Endothelial cell of umbilical vein (primary cell): Measurements from ENCODE around the gene USH2A. TPM values are rescaled to one million over a fixed set of nuclear protein-coding genes. Genes with fewer than 3 reads are reported as not detected.

Source experiments
- BruUV-seq: library from RNA; stranded (reverse); fragments of 400-500 nt; replicated peaks from 2 replicates; lab custom pipeline; 2021; lab: Mats Ljungman, UMichigan
- CTCF ChIA-PET: fragments of 300-600, 350-600 bp; sonication (Branson Sonifier 250); formaldehyde crosslinking; loops from one replicate; lab custom pipeline; 2021; ENCODE audit warnings: antibody characterized with exemption, inconsistent platforms; lab: Charles Lee
- POLR2A ChIA-PET: fragments of 300-600, 350-600 bp; sonication (Branson Sonifier 250); formaldehyde crosslinking; loops from one replicate; lab custom pipeline; 2021; ENCODE audit warnings: antibody characterized with exemption, inconsistent platforms; lab: Charles Lee
- DNase-seq: peaks from one replicate; pipeline ENCODE4 v3.0.0-alpha.2; 2011; ENCODE audit warnings: low read depth, low spot score
- FAIRE-seq: peaks from 2 replicates; lab custom pipeline; 2011; peaks lifted over from hg19 to GRCh38; lab: Jason Lieb, UNC
- H2AFZ ChIP-seq: 2 replicates; pipeline ENCODE4 v1.6.0; 2012; ENCODE audit warnings: low read depth, low read length, control low read depth, inconsistent platforms
- H3K27ac ChIP-seq: 2 replicates; pipeline ENCODE4 v1.5.1; 2011; ENCODE audit warnings: low read depth, mild to moderate bottlenecking, control low read depth, low read length, moderate library complexity; ENCODE audit not compliant: insufficient read depth
- H3K27me3 ChIP-seq, 2 experiments: 2 replicates each; pipeline versions ENCODE4 v1.6.0 to v1.6.1; 2011; ENCODE audit warnings: low read length in 2 of 2, mixed read lengths in 1 of 2; ENCODE audit not compliant: control insufficient read depth in 2 of 2, insufficient read depth in 2 of 2
- H3K36me3 ChIP-seq, 2 experiments: 2 replicates in 1 of 2; 3 replicates in 1 of 2; pipeline ENCODE4 v1.5.1; 2011; ENCODE audit warnings: low read length in 2 of 2, mild to moderate bottlenecking in 1 of 2, moderate library complexity in 1 of 2; ENCODE audit not compliant: control insufficient read depth in 2 of 2, insufficient read depth in 2 of 2; ENCODE audit errors: extremely low read depth in 1 of 2
- H3K4me1 ChIP-seq: 3 replicates; pipeline ENCODE4 v1.5.1; 2011; ENCODE audit warnings: mild to moderate bottlenecking, low read length; ENCODE audit not compliant: control insufficient read depth, insufficient read depth; ENCODE audit errors: extremely low read depth
- H3K4me2 ChIP-seq: 2 replicates; pipeline ENCODE4 v1.6.1; 2011; ENCODE audit warnings: low read length, control low read depth, mixed read lengths; ENCODE audit not compliant: insufficient read depth
- H3K4me3 ChIP-seq, 3 experiments: fragments of 200-600 bp in 1 of 3; sonication (generic), shearing (Covaris generic) in 1 of 3; replicated peaks in 1 of 3; 2 replicates each; pipeline ENCODE4 v1.5.1; 2011 to 2016; ENCODE audit warnings: control low read depth in 3 of 3, low read length in 3 of 3, mild to moderate bottlenecking in 2 of 3, inconsistent platforms in 1 of 3, low read depth in 1 of 3, moderate library complexity in 1 of 3; ENCODE audit not compliant: insufficient read depth in 1 of 3
- H3K79me2 ChIP-seq: 2 replicates; pipeline ENCODE4 v1.6.0; 2012; ENCODE audit warnings: low read length, inconsistent platforms; ENCODE audit not compliant: control insufficient read depth, insufficient read depth
- H3K9ac ChIP-seq: replicated peaks from 2 replicates; pipeline ENCODE3; 2011; ENCODE audit warnings: low read length, control low read depth; ENCODE audit not compliant: insufficient read depth; ENCODE audit errors: extremely low read depth
- H3K9me1 ChIP-seq: replicated peaks from 3 replicates; pipeline ENCODE4 v1.6.0; 2011; ENCODE audit warnings: mild to moderate bottlenecking, low read length; ENCODE audit not compliant: control insufficient read depth, insufficient read depth; ENCODE audit errors: extremely low read depth
- H3K9me3 ChIP-seq: replicated peaks from 2 replicates; pipeline ENCODE4 v1.5.1; 2012; ENCODE audit warnings: low read length, inconsistent platforms; ENCODE audit not compliant: control insufficient read depth, insufficient read depth
- H4K20me1 ChIP-seq: replicated peaks from 2 replicates; pipeline ENCODE3; 2011; ENCODE audit warnings: mild to moderate bottlenecking, low read length; ENCODE audit not compliant: control insufficient read depth, insufficient read depth; ENCODE audit errors: extremely low read depth
- EZH2 ChIP-seq: IDR thresholded peaks from 2 replicates; pipeline ENCODE4 v1.6.1; 2012; ENCODE audit warnings: borderline replicate concordance, low read depth, mild to moderate bottlenecking, moderate library complexity, low read length, inconsistent platforms; ENCODE audit not compliant: severe bottlenecking
- FOS ChIP-seq: IDR thresholded peaks from 2 replicates; pipeline ENCODE4 v1.6.1; 2011; ENCODE audit warnings: mild to moderate bottlenecking, low read length, moderate library complexity, borderline replicate concordance; ENCODE audit not compliant: insufficient read depth
- GATA2 ChIP-seq: IDR thresholded peaks from 2 replicates; pipeline ENCODE4 v1.7.0; 2011; ENCODE audit warnings: low read depth, mild to moderate bottlenecking, moderate library complexity, mixed read lengths, low read length; ENCODE audit not compliant: insufficient read length, insufficient read depth
- JUN ChIP-seq: IDR thresholded peaks from 2 replicates; pipeline ENCODE4 v1.6.1; 2011; ENCODE audit warnings: borderline replicate concordance, low read depth; ENCODE audit not compliant: insufficient read length, insufficient read depth
- MYC ChIP-seq: IDR thresholded peaks from one replicate; pipeline ENCODE4 v1.6.1; 2011; ENCODE audit warnings: mild to moderate bottlenecking, low read depth, low read length
- POLR2A ChIP-seq: IDR thresholded peaks from 2 replicates; pipeline ENCODE4 v1.6.1; 2012; ENCODE audit warnings: low read depth, mild to moderate bottlenecking, control low read depth, low read length
- POLR2AphosphoS5 ChIP-seq: IDR thresholded peaks from 2 replicates; pipeline ENCODE4 v1.6.1; 2012; ENCODE audit warnings: low read depth, mild to moderate bottlenecking, control low read depth, low read length, moderate library complexity; ENCODE audit not compliant: insufficient read depth
- dilution Hi-C: fragments of 300-500 bp; cut with MboI; formaldehyde crosslinking; loops from one replicate; pipeline ENCODE4 v1.15.0; 2019; ENCODE audit warnings: low sequenced_read_pairs; ENCODE audit not compliant: extremely low pct_ligation_motif_present
- intact Hi-C: fragments of 100-400 bp; cut with micrococcal nuclease; formaldehyde crosslinking; loops from one replicate; pipeline ENCODE4 v1.10.0; 2022
- polyA plus RNA-seq, 4 experiments: library from polyadenylated mRNA; depleted of rRNA in 3 of 4; stranded (reverse) in 3 of 4; unstranded in 1 of 4; fragments of >200 nt; gene quantifications; 2 replicates each; pipeline versions ENCODE4 v1.2.1 to v1.2.3, GENCODE V29; 2011 to 2012; ENCODE audit warnings: missing spikeins in 1 of 4
- total RNA-seq: library from RNA; stranded (reverse); gene quantifications from 2 replicates; pipeline ENCODE4 v1.2.3, GENCODE V29; 2021
- TF ChIP-seq, protein P1 (sequence below): IDR thresholded peaks from 2 replicates; pipeline ENCODE4 v1.6.1; 2011; ENCODE audit not compliant: insufficient read depth, insufficient read length
- TF ChIP-seq, protein P2 (sequence below), 2 donors: IDR thresholded peaks; 1 replicate in 1 of 2; 2 replicates in 1 of 2; pipeline ENCODE4 v1.5.1; 2011; ENCODE audit warnings: low read length in 2 of 2, mild to moderate bottlenecking in 2 of 2, moderate library complexity in 2 of 2, control low read depth in 1 of 2, inconsistent platforms in 1 of 2, low read depth in 1 of 2; ENCODE audit not compliant: insufficient read depth in 1 of 2; ENCODE audit errors: extremely low read depth in 1 of 2

The USH2A gene
- total and polyA plus RNA-seq, 2 donors (not counting 3 experiments of a cell fraction or from before 2014, with no cell fraction given) = not detected

DNA sequence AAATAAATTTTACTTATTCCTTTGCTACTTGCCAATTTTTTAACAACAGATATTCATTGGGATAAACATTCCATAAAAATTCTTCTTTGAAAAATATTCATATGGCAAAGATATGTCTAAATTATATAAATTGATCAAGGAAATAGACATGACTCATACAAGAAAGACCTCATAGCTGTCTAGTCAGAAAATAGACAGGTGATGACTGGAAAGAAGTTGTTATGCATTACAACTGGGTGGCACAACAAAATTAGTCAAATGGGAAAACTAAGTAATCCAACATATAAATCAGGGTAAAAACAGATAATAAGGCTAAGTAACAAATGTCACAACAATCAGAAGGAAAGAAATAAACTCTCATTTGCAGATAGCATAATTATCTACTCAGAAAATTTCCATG is 92.0 kb downstream of the USH2A start:
- no peaks in the 10 kb centered on the region for H3K27me3 ChIP-seq
- H3K9ac ChIP-seq = no peak overlapping the region
- H3K27ac ChIP-seq = no peak overlapping the region
- no peaks in the 10 kb centered on the region for H3K79me2 ChIP-seq
- dilution Hi-C loops (no loop called here), intact Hi-C loops (no loop called here)
- no peaks in the 10 kb centered on the region for H4K20me1 ChIP-seq
- no peak overlapping the region for H3K4me2 ChIP-seq
- no peak for DNase-seq
- peaks cover 5% of the 10 kb centered on the region for H3K9me3 ChIP-seq
- H3K9me1 ChIP-seq = no peaks in the 10 kb centered on the region
- H3K4me1 ChIP-seq = no peaks in the 10 kb centered on the region
- no peaks in the 10 kb centered on the region for H3K36me3 ChIP-seq
- no TSS peak for BruUV-seq
- H3K4me3 ChIP-seq = no peak overlapping the region
- ChIA-PET POLR2A (no interaction called here), CTCF (no interaction called here)
- no peak for FAIRE-seq
- TF ChIP-seq JUN (no peak), POLR2AphosphoS5 (no peak), EZH2 (no peak), GATA2 (no peak), MYC (no peak), POLR2A (no peak), FOS (no peak)
- TF ChIP-seq, protein P1, sequence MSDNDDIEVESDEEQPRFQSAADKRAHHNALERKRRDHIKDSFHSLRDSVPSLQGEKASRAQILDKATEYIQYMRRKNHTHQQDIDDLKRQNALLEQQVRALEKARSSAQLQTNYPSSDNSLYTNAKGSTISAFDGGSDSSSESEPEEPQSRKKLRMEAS = no peak
- TF ChIP-seq, protein P2, sequence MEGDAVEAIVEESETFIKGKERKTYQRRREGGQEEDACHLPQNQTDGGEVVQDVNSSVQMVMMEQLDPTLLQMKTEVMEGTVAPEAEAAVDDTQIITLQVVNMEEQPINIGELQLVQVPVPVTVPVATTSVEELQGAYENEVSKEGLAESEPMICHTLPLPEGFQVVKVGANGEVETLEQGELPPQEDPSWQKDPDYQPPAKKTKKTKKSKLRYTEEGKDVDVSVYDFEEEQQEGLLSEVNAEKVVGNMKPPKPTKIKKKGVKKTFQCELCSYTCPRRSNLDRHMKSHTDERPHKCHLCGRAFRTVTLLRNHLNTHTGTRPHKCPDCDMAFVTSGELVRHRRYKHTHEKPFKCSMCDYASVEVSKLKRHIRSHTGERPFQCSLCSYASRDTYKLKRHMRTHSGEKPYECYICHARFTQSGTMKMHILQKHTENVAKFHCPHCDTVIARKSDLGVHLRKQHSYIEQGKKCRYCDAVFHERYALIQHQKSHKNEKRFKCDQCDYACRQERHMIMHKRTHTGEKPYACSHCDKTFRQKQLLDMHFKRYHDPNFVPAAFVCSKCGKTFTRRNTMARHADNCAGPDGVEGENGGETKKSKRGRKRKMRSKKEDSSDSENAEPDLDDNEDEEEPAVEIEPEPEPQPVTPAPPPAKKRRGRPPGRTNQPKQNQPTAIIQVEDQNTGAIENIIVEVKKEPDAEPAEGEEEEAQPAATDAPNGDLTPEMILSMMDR (IDR thresholded peaks at IDR 0.05; ENCODE audit: extremely low read depth in 1 of 2, insufficient read depth in 1 of 2, low read depth in 1 of 2, low read length in 2 of 2) = no peak
- no peak overlapping the region for H2AFZ ChIP-seq
